Astrocyte (in vitro differentiated cells and primary cell): ENCODE results near the gene ELOVL1. TPM values are rescaled to one million over a fixed set of nuclear protein-coding genes. Genes with fewer than 3 reads are reported as not detected.
"Not testable (repeated sequence)": the region's sequence is repeated elsewhere in the genome, so short reads cannot be mapped to it uniquely, and the experiment has no call there.

ENCODE experiments used
- DNase-seq: peaks from one replicate; pipeline ENCODE4 v3.0.0-alpha.2; 2010; ENCODE audit warnings: low read depth
- FAIRE-seq: peaks from 2 replicates; lab custom pipeline; 2011; peaks lifted over from hg19 to GRCh38; lab: Jason Lieb, UNC
- H2AFZ ChIP-seq: 2 replicates; pipeline ENCODE4 v1.6.0; 2012; ENCODE audit warnings: low read depth, low read length, inconsistent platforms
- H3K27ac ChIP-seq: 2 replicates; pipeline ENCODE4 v1.5.1; 2011; ENCODE audit warnings: low read depth, low read length, inconsistent platforms
- H3K27me3 ChIP-seq: 2 replicates; pipeline ENCODE4 v1.6.0; 2011; ENCODE audit warnings: low read length, inconsistent platforms; ENCODE audit not compliant: insufficient read depth
- H3K36me3 ChIP-seq: 2 replicates; pipeline ENCODE4 v1.5.1; 2011; ENCODE audit warnings: low read length, inconsistent platforms; ENCODE audit not compliant: insufficient read depth
- H3K4me1 ChIP-seq: 2 replicates; pipeline ENCODE4 v1.5.1; 2011; ENCODE audit warnings: low read length, inconsistent platforms; ENCODE audit not compliant: insufficient read depth
- H3K4me2 ChIP-seq: 2 replicates; pipeline ENCODE4 v1.6.0; 2012; ENCODE audit warnings: low read length, inconsistent platforms
- H3K4me3 ChIP-seq: 2 replicates; pipeline ENCODE4 v1.5.1; 2011; ENCODE audit warnings: low read depth, mild to moderate bottlenecking, low read length, inconsistent platforms; ENCODE audit not compliant: insufficient read depth
- H3K79me2 ChIP-seq: 2 replicates; pipeline ENCODE4 v1.6.0; 2012; ENCODE audit warnings: mild to moderate bottlenecking, low read length, inconsistent platforms; ENCODE audit not compliant: insufficient read depth
- H3K9ac ChIP-seq: 2 replicates; pipeline ENCODE4 v1.6.0; 2012; ENCODE audit warnings: mild to moderate bottlenecking, low read length, inconsistent platforms
- H3K9me3 ChIP-seq: 2 replicates; pipeline ENCODE4 v1.5.1; 2012; ENCODE audit warnings: low read depth, mild to moderate bottlenecking, low read length, inconsistent platforms; ENCODE audit not compliant: insufficient read depth
- H4K20me1 ChIP-seq: 2 replicates; pipeline ENCODE4 v1.6.0; 2012; ENCODE audit warnings: low read length, inconsistent platforms; ENCODE audit not compliant: insufficient read depth
- H3K27ac Mint-ChIP-seq: one replicate; pipeline ENCODE4 v1.8.0; 2021; ENCODE audit warnings: mild to moderate bottlenecking, mixed read lengths; ENCODE audit not compliant: unreplicated experiment
- H3K27me3 Mint-ChIP-seq: one replicate; pipeline ENCODE4 v1.8.0; 2021; ENCODE audit warnings: low read depth, mixed read lengths; ENCODE audit not compliant: unreplicated experiment
- H3K36me3 Mint-ChIP-seq: one replicate; pipeline ENCODE4 v1.8.0; 2021; ENCODE audit warnings: low read depth, mixed read lengths; ENCODE audit not compliant: unreplicated experiment
- H3K4me1 Mint-ChIP-seq: one replicate; pipeline ENCODE4 v1.8.0; 2021; ENCODE audit warnings: low read depth, mixed read lengths; ENCODE audit not compliant: unreplicated experiment
- H3K4me3 Mint-ChIP-seq: one replicate; pipeline ENCODE4 v1.8.0; 2021; ENCODE audit warnings: mild to moderate bottlenecking, moderate library complexity, mixed read lengths; ENCODE audit not compliant: unreplicated experiment
- H3K9me3 Mint-ChIP-seq: one replicate; pipeline ENCODE4 v1.8.0; 2021; ENCODE audit warnings: mild to moderate bottlenecking, mixed read lengths; ENCODE audit not compliant: unreplicated experiment
- CTCF ChIP-seq: IDR thresholded peaks from 2 replicates; pipeline ENCODE4 v1.5.1; 2011; ENCODE audit warnings: low read depth, mild to moderate bottlenecking, inconsistent platforms, low read length, moderate library complexity; ENCODE audit not compliant: insufficient read depth
- EZH2 ChIP-seq: IDR thresholded peaks from 2 replicates; pipeline ENCODE4 v1.6.1; 2012; ENCODE audit warnings: mild to moderate bottlenecking, low read length, inconsistent platforms; ENCODE audit not compliant: insufficient read depth
- total RNA-seq: library from RNA; stranded (reverse); gene quantifications from 2 replicates; pipeline ENCODE4 v1.2.1, GENCODE V29; 2021

The ELOVL1 gene
- total RNA-seq, 1 donor from 2014 or later, result 131 TPM

- DNase-seq (no peak), FAIRE-seq (no peak)
- Mint-ChIP-seq H3K4me1 (peaks cover 6% of the 10 kb centered on the region), H3K9me3 (no peaks in the 10 kb centered on the region), H3K36me3 (peaks cover 2% of the 10 kb centered on the region), H3K27ac (no peak overlapping the region), H3K4me3 (no peak overlapping the region), H3K27me3 (no peaks in the 10 kb centered on the region)
- Histone ChIP-seq H4K20me1 (no peaks in the 10 kb centered on the region), H2AFZ (no peak overlapping the region), H3K9me3 (no peaks in the 10 kb centered on the region), H3K4me3 (no peak overlapping the region), H3K27ac (peak overlapping the region; percentile 78), H3K27me3 (no peaks in the 10 kb centered on the region), H3K4me1 (peaks cover 27% of the 10 kb centered on the region), H3K4me2 (peak overlapping the region; percentile 56), H3K9ac (peak overlapping the region; percentile 13), H3K36me3 (no peaks in the 10 kb centered on the region), H3K79me2 (peaks cover 20% of the 10 kb centered on the region)
- TF ChIP-seq CTCF (no peak), EZH2 (no peak)
Measured at GRCh38 chr1:43372172-43372571, 4.4 kb upstream of the ELOVL1 start.

GRCh38 chr1:43370564-43370963 lies 2.8 kb upstream of the ELOVL1 start:
- Histone ChIP-seq H2AFZ (no peak overlapping the region), H4K20me1 (peaks cover 12% of the 10 kb centered on the region), H3K4me1 (peaks cover 43% of the 10 kb centered on the region), H3K4me2 (no peak overlapping the region), H3K27me3 (no peaks in the 10 kb centered on the region), H3K27ac (no peak overlapping the region), H3K79me2 (peaks cover 36% of the 10 kb centered on the region), H3K36me3 (no peaks in the 10 kb centered on the region), H3K9me3 (no peaks in the 10 kb centered on the region), H3K4me3 (no peak overlapping the region), H3K9ac (no peak overlapping the region)
- Mint-ChIP-seq H3K27ac (no peak overlapping the region), H3K9me3 (no peaks in the 10 kb centered on the region), H3K27me3 (no peaks in the 10 kb centered on the region), H3K4me1 (peaks cover 15% of the 10 kb centered on the region), H3K36me3 (peaks cover 3% of the 10 kb centered on the region), H3K4me3 (no peak overlapping the region)
- FAIRE-seq (no peak), DNase-seq (no peak)
- TF ChIP-seq CTCF (no peak), EZH2 (no peak)

- H3K4me3 ChIP-seq, H3K27me3 ChIP-seq, H3K4me2 ChIP-seq, H3K36me3 ChIP-seq, H3K27ac Mint-ChIP-seq, H3K9ac ChIP-seq, H2AFZ ChIP-seq, H3K9me3 Mint-ChIP-seq, FAIRE-seq, DNase-seq, H3K27ac ChIP-seq, H3K36me3 Mint-ChIP-seq, H3K9me3 ChIP-seq, H3K27me3 Mint-ChIP-seq: not testable (repeated sequence)
- H3K79me2 ChIP-seq, result peaks cover 44% of the 10 kb centered on the region
- peaks cover 20% of the 10 kb centered on the region for H4K20me1 ChIP-seq
- H3K4me1 ChIP-seq, result peaks cover 44% of the 10 kb centered on the region
- peaks cover 19% of the 10 kb centered on the region for H3K4me1 Mint-ChIP-seq
- H3K4me3 Mint-ChIP-seq, result peak overlapping the region; percentile 65
Measured at GRCh38 chr1:43369779-43370178, 2.0 kb upstream of the ELOVL1 start.
